ENCODE data around the gene DIAPH3.

GRCh38 chr13:60032851-60033250 is 130.9 kb downstream of the DIAPH3 start:
- TF ChIP-seq CTCF (conservative IDR thresholded peaks at IDR 0.05), result no peak
- no peak for TF ChIP-seq ZFX (IDR thresholded peaks at IDR 0.05)

Measured in C4-2B (cell line).